A673 (cell line): ENCODE data around the gene ABR.

Experiments
- CTCF ChIP-seq: fragments of 300-800, 200-600 bp; sonication (generic); conservative IDR thresholded peaks from 2 replicates; pipeline ENCODE4 v1.5.1; 2017; ENCODE audit warnings: low read depth, mild to moderate bottlenecking, antibody characterized with exemption, low read length, moderate library complexity, mixed read lengths
- EZH2 ChIP-seq: fragments of 200-600 bp; sonication (generic); IDR thresholded peaks from 2 replicates; pipeline ENCODE4 v1.6.1; 2017; ENCODE audit warnings: borderline replicate concordance, low read depth, mild to moderate bottlenecking, mixed read lengths, antibody characterized with exemption, low read length; ENCODE audit not compliant: poor library complexity, severe bottlenecking

GRCh38 chr17:1012823-1013728 is 166.7 kb downstream of the ABR start:
- TF ChIP-seq EZH2: no peak
- no peak for TF ChIP-seq CTCF
